ENCODE data around the gene IGSF9B. TPM values are rescaled to one million over a fixed set of nuclear protein-coding genes. Genes with fewer than 3 reads are reported as not detected.

IGSF9B gene
- total RNA-seq, 2 donors from 2014 or later = 5.0 to 6.0 TPM

DNA sequence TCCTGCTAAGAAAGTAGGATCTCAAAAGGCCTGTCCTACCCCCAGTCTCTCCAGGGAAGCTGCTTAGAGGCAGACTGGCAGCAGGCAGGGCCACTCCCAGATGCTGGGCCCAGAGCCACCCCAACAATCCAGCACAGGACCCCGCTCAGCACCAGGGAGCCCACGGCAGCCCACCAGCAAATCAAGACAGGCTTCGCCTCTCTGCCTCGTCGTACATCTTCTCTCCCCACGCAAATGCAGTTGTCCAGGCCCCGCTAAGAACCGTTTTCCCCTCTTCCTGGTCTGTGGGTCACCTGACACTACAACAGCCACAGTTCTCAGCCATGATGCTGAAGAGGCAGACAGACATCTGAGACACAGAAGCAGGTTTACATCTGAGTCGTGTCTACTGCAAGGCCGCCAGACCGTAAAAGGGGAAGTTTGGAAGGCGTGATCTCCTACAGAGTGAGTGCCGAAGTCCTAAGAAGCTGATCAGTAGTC is 51.1 kb downstream of the IGSF9B start:
- intact Hi-C loops (cut with DNase I) = no loop called here
- no peak for DNase-seq
- H3K36me3 ChIP-seq = no peaks in the 10 kb centered on the region
- H3K27ac ChIP-seq = no peak overlapping the region
- H3K27me3 ChIP-seq = no peaks in the 10 kb centered on the region
- H3K9me3 ChIP-seq = no peaks in the 10 kb centered on the region
- H3K9ac ChIP-seq (ENCODE audit: low read depth in 2 of 2, low read length in 2 of 2) = no peak overlapping the region
- TF ChIP-seq, protein P1, sequence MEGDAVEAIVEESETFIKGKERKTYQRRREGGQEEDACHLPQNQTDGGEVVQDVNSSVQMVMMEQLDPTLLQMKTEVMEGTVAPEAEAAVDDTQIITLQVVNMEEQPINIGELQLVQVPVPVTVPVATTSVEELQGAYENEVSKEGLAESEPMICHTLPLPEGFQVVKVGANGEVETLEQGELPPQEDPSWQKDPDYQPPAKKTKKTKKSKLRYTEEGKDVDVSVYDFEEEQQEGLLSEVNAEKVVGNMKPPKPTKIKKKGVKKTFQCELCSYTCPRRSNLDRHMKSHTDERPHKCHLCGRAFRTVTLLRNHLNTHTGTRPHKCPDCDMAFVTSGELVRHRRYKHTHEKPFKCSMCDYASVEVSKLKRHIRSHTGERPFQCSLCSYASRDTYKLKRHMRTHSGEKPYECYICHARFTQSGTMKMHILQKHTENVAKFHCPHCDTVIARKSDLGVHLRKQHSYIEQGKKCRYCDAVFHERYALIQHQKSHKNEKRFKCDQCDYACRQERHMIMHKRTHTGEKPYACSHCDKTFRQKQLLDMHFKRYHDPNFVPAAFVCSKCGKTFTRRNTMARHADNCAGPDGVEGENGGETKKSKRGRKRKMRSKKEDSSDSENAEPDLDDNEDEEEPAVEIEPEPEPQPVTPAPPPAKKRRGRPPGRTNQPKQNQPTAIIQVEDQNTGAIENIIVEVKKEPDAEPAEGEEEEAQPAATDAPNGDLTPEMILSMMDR (IDR thresholded peaks at IDR 0.05) = no peak
- H3K4me3 ChIP-seq = no peak overlapping the region
- H3K4me1 ChIP-seq = no peaks in the 10 kb centered on the region

DNA sequence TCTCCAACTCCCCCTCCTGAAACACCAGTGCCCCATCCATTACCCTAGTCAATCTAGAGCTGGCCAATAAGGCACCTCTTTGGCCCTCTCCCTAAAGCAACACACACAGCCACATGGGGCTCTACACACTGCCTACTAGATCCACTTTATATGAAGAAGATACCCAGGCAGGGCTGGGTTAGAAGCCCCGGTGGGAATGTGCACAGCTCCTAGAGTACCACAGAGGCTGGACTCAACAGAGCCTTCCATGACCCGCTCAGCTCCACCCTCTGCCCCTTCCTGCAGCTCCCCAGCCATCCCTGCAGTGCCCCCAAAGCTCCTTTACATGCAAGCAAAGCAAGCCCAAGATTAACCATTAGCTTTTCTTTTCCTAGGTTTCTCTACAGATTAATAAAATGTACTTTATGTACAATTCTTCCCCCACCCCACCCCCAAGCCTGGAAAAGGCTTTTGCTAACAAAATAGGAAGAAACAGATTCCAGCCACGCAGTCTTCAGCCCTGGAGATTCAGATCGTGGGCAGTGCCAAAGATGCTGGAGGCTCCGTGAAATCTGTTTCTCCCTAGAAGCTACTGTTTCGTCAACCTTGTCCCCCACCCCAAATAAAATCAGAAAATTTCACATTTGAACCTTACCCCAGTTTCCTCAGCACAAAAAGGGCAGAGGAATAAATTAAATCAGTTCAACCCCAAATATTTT is 51.8 kb downstream of the IGSF9B start:
- no peak for DNase-seq
- Histone ChIP-seq H3K9ac (ENCODE audit: low read depth in 2 of 2, low read length in 2 of 2) (no peak overlapping the region), H3K4me3 (no peak overlapping the region), H3K27ac (no peak overlapping the region), H3K36me3 (no peaks in the 10 kb centered on the region), H3K27me3 (no peaks in the 10 kb centered on the region), H3K4me1 (no peaks in the 10 kb centered on the region), H3K9me3 (no peaks in the 10 kb centered on the region)
- TF ChIP-seq, protein P1 (IDR thresholded peaks at IDR 0.05) = no peak
- intact Hi-C loops (cut with DNase I) = no loop called here

DNA sequence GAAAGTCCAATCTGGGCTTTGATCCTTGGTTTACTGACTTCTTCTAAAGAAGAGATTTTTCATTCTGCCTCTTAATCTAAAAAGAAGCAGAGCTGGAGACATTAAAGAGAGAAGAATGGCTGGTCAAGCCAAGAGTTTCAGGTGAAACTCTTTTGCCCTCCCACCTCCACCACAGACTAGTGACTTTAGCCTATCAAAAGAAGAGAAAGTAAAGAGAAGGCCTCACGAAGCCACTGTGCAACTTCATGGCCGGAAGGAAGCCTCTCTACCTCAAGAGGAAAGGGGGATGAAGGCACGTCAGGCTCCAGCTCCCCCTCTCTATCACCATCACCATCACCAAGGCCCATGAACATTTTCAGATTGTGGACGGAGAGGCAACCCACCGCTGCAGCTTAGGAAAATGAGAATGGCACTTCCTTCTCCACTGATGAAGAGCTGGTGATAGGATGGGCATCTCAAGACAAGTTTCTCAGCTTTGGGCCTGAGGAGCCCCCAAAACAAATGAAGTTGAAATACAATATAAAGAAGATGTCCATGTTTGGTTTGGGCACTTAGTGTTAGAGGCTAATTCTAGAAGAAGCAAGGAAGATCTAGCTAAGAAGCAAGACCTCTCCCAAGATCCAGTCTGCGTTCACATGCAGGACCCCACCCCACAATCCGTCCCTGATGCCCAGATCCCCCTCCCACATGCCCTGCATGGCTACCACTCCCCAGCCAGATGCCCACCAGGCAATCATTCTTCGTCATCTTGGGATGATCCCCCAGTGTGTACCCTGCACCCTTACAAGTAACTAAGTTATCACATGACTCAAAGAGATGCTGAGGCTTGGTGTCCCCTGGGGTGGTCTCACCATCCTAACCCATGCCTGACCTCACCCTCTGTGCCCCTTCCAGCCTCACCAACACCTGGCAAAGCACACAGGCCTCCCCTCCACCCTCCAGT is 52.6 kb downstream of the IGSF9B start:
- H3K27ac ChIP-seq = no peak overlapping the region
- no peaks in the 10 kb centered on the region for H3K9me3 ChIP-seq
- no peak overlapping the region for H3K9ac ChIP-seq (ENCODE audit: low read depth in 2 of 2, low read length in 2 of 2)
- TF ChIP-seq, protein P1 (IDR thresholded peaks at IDR 0.05) = no peak
- H3K36me3 ChIP-seq = no peaks in the 10 kb centered on the region
- intact Hi-C loops (cut with DNase I) = no loop called here
- H3K4me1 ChIP-seq = no peaks in the 10 kb centered on the region
- H3K4me3 ChIP-seq = no peak overlapping the region
- no peaks in the 10 kb centered on the region for H3K27me3 ChIP-seq
- DNase-seq = no peak

DNA sequence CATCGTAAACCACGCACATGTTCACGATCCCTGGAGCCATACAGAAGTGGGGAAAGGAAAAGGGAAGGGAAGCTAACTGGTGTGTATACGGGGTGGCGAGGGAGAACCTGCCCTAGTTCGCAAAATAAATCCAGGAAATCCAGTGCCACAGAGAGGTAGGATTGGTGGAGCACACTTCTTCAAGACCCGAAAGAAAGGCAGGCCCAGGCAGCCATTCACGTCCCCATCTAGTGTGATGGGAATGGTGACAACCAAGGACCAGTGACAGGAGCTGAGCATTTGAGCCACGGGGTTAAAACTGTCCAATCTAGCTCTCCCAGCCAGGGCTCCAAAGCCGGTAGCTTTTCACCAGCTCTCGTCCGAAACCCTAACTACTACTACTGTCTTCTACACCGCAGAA is 53.7 kb downstream of the IGSF9B start:
- Histone ChIP-seq H3K9me3 (no peaks in the 10 kb centered on the region), H3K27me3 (no peaks in the 10 kb centered on the region), H3K9ac (ENCODE audit: low read depth in 2 of 2, low read length in 2 of 2) (no peak overlapping the region), H3K27ac (no peak overlapping the region), H3K4me1 (no peaks in the 10 kb centered on the region), H3K4me3 (no peak overlapping the region), H3K36me3 (no peaks in the 10 kb centered on the region)
- TF ChIP-seq, protein P1 (IDR thresholded peaks at IDR 0.05) = no peak
- intact Hi-C loops (cut with DNase I) = no loop called here
- DNase-seq = no peak

DNA sequence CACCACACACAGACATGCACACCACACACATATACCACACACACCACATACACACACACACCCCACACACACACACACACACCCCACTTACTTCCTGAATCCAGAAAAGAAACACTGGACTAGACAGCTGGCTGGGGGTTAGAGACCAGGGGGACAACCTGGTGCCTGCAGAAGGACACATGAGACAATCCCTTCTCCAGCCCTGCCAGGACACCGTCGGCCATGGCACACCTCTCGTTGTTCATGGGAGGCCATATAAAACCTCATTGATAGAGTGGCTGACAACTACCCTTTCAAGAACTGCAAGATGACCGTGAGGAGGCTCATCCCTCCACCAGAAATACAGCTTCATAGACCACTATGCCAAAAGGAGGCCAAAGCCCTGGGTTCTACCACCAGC is 54.3 kb downstream of the IGSF9B start:
- TF ChIP-seq, protein P1 (IDR thresholded peaks at IDR 0.05) = no peak
- H3K9ac ChIP-seq (ENCODE audit: low read depth in 2 of 2, low read length in 2 of 2) = no peak overlapping the region
- H3K9me3 ChIP-seq = no peaks in the 10 kb centered on the region
- intact Hi-C loops (cut with DNase I) = no loop called here
- H3K27me3 ChIP-seq = no peaks in the 10 kb centered on the region
- no peak overlapping the region for H3K27ac ChIP-seq
- DNase-seq = no peak
- no peaks in the 10 kb centered on the region for H3K4me1 ChIP-seq
- H3K36me3 ChIP-seq = no peaks in the 10 kb centered on the region
- H3K4me3 ChIP-seq = no peak overlapping the region
